ENCODE results near the gene FOSB.

GRCh38 chr19:45472563-45473366 is 5.0 kb downstream of the FOSB start:
- TF ChIP-seq POLR2A (IDR thresholded peaks at IDR 0.05) (no peak), EP300 (IDR thresholded peaks at IDR 0.05) (no peak), POLR2AphosphoS5 (IDR thresholded peaks at IDR 0.05) (no peak)
- TF ChIP-seq, protein P1, sequence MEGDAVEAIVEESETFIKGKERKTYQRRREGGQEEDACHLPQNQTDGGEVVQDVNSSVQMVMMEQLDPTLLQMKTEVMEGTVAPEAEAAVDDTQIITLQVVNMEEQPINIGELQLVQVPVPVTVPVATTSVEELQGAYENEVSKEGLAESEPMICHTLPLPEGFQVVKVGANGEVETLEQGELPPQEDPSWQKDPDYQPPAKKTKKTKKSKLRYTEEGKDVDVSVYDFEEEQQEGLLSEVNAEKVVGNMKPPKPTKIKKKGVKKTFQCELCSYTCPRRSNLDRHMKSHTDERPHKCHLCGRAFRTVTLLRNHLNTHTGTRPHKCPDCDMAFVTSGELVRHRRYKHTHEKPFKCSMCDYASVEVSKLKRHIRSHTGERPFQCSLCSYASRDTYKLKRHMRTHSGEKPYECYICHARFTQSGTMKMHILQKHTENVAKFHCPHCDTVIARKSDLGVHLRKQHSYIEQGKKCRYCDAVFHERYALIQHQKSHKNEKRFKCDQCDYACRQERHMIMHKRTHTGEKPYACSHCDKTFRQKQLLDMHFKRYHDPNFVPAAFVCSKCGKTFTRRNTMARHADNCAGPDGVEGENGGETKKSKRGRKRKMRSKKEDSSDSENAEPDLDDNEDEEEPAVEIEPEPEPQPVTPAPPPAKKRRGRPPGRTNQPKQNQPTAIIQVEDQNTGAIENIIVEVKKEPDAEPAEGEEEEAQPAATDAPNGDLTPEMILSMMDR (IDR thresholded peaks at IDR 0.05), result no peak
